MV-4-11 (cell line): Measurements from ENCODE around the gene OSBPL5.

Source experiments
- DNase-seq: peaks from one replicate; lab custom pipeline; 2025; lab: John Stamatoyannopoulos, UW

Gene OSBPL5

DNA sequence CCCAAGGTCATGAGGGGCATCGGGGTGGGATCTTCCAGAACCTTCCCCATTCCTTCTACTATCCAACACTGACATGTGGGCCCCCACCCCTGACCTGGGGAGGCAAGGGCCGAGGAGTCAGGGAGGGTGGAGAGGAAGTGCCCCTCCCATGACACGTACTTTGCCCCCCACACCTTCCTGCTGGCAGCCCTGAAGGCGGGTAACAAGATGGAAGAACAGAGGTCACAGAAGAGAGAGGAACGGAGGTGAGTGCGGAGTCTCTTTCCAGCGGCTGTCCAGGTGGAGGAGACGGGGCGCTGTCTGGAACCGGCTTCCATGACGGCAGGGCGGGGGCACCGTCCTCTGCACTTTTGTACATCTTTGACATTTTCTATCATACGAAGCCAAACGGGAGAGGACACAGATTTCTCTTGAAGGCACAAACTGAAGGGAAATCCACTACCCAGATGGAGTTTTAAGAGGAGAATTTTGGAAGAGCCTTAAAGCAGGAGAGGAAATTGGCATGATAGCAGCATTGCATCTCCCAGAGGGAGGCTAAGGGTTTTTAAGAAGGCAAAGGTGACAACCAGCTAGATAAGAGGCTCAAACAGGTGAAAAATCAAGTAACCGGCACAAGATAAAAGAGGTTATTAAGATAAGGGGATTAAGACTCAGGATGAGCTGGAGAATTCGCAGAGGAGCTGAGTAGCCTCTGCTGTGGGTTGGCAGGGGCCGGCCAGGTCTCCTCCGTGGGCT is 16.7 kb downstream of the OSBPL5 start:
- DNase-seq, result no peak

DNA sequence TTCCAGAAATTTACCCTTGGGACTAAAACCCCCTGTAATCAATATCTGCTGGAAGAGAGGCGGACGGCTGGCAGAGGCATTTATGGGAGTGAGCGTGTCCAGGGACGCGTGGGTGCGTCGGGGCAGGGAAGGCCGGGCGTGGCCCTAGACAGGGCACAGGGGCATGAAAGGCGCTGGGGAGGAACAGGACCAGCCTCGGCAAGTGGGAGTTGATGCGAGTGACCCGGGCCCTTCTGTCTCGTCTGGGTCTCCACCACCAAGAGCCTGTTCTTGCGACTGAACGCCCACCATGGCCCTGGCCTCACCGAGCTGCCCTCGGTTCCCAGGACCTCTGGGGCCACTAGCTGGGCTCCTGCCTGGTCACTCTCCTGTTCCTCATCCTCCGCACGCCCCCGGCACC is 17.5 kb downstream of the OSBPL5 start:
- no peak for DNase-seq

DNA sequence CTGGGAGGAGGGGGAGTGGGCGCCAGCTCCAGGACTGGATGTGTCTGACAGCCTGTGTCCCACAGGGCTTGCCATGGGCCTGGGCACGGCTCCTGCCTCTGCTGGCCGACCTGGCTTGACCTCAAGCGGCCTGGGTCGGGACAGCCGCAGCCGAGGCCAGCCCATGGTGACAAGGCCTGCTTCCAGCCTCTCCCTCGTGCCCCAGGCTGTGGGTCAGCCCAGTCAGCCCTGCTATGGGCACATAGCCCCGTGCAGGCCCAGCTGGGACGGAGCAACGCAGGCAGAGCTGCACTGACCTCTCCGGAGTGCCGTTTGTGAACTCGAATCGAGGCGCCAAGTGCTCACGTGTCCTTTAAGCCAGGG is 17.9 kb downstream of the OSBPL5 start:
- no peak for DNase-seq

DNA sequence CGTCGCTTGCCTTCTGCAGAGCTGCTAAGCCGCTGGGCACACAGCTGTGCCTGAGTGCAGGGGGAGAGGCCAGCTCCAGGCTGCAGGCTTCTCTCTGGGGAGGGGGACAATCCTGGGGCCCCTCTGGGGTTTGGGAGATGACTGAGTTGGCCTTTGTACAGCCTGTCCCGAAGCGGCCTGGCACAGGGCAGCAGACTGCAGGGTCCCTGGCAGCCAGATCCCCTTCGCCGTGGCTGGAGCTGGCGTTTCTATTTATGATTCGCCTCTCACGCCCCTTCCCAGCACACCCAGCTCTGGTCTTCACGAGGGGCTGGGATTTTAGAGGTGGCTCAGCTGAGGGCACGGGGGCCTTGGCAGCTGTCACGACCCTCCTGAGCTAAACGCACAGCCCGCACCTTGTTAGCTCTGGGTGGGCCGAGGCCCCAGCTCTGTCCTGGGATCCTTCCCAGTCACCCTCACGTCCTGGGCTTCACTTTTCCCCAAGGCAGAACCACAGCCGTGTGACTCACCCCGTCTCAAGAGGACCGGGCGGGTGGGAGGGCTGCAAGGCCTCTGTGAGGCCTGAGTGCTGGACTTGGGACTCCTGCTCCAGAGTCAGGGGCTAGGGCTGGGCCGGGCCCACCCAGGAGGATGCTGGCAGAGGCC is 18.4 kb downstream of the OSBPL5 start:
- DNase-seq, result no peak

DNA sequence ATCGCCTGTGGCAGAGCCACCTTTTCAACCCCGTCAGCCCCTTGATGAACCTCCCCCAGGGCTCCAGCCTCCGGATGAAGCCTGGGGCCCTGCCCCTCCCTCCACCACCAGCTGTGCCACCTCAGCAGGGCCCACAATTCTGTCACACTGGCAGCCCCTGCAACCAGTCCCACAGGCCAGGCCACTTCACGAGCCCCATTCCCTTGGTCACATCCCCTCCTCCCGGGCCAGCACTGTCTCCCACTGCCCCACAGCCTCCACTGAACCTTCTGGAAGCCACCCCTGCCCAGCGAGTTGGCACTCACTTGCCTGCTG is 19.9 kb downstream of the OSBPL5 start:
- no peak for DNase-seq

DNA sequence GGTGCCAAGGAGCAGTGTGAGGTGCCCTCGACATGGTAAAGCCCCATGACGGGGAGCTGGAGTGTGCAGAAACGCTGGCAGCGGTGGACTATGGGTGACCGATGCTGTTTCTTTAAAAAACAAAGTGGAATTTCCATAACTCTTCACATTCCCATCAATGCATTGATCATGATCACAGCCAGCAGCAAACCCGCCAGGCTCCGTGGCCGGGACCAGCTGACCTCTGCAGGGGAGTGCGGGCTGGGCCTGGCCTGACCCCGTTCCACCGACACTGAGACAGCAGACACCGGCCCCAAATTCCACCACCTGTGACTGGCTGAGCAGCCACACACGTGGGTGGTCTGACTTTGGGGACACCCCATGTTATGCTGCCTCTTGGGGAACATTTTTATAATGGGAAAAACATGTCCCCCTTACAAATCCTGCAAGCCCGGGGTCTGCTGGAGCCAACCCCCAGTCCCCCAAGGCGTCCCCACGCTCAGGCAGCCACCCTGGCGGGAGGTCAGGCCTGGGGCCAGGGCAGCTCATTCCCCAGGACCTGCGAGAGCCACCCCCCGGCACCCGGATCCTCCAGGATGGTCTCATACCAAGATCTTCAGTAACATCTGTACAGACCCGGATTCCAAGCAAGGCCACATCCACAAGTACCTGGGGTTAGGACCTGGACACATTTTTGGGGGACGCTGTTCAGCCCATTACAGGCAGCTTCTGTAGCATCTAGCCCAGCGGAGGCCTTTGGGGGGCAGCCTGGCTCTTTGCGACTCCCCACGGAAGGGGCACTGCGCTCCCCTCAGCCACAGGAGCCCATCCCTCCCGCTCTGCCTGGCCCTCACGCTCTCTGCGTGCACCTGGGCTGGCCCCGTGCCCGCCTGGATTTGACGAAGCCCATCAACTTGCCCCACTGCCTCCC is 20.6 kb downstream of the OSBPL5 start:
- DNase-seq, result no peak

DNA sequence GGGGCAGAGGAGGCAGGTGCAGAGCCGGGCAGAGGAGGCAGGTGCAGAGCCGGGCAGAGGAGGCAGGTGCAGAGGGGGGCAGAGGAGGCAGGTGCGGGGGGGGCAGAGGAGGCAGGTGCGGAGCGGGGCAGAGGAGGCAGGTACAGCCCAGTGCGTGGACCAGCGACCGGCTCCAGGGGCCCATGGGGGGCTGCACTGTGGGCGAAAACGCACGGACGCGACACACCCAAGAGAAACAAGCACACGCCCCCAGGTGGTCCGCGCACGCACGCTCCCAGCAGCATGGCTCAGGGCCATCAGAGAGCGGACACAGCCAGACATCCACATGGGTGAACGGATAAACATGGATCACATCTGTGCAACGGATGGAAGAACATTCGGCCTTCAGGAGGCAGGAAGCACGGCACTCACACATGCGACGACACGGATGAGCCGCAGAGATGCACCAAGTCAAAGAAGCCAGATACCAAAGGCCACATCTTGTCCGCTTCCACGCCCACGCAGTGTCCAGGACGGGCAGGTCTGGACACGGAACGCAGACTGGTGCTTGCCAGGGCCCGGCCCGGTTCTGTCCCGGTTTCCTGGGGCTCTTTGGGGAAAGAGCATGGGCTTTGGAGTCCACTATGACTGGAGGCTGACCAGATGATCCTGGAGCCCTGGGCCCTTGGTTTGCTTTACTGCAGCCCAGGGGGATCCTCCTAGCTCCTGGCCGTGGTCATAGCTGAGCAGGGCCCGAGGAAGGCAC is 21.8 kb downstream of the OSBPL5 start:
- no peak for DNase-seq

DNA sequence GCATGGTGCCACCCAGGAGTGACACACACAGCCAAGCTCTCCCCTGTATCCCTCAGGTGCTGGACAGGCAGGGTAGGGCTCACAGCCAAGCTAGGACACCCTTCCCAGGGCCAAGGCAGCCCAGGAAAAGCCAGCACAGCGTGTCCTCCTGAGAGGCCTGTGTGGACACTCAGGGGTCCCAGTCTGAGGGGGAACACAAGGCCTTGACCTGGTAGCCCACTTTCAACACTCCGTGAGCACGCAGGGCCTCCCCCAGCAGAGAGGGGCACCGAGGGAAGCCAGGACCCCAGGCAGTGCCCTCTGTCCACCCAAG is 24.9 kb downstream of the OSBPL5 start:
- no peak for DNase-seq

DNA sequence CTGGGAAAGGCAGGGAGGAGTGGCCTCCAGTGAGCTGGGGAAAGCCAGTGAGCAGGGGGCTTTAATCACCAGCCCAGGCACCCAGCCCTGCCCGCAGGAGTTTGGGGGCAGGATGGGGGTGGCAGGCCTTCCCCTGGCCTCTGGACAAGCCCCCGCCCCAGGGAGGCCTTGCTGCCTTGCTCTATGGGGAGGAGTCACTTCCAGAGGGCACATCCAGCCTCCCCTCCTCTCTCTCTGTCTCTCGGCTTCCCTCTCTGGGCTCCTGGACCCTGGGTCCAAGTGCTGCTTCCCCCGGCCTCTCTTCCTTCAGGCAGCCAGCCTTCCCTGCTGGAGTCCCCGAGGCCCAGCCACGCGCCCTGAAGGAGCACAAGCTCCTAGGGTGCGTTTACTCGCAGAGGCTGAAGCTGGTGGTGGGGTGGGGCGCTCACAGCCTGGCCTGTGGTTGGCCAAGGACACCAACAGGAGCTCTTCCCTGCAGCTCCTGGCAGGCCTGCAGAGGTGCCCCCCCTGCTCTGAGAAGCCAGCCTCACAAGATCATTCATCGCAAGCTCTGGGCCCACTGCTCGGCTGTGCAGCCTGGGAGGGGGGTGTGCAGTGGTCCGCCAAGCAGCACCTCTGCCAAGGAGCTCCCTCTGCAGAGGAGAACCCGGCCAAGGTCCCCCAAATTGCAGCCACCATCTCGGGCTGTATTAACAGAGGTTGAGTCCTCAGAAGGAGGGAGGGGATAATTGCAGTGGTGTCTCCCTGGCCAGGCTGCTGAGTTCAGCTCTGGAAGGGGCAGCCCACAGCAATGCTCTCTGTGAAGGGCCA is 25.4 kb downstream of the OSBPL5 start:
- peak; percentile 6 for DNase-seq

DNA sequence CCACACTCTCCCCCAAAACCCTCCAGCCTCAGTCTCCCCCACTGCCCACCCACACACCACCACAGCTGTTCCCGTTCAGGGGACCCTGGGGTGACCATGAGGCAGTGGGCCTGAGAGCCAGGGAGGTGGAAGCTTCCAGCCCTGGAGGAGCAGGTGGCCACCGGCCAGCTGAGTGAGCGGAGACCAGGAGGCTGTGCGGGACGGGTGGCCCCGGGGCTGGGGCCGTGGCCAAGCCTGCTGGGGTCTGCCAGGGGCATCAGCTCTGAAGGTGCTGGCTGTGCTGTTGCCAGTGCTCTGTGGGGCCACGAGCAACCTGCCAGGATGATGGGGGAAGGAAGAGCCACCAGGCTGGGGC is 26.0 kb downstream of the OSBPL5 start:
- no peak for DNase-seq

DNA sequence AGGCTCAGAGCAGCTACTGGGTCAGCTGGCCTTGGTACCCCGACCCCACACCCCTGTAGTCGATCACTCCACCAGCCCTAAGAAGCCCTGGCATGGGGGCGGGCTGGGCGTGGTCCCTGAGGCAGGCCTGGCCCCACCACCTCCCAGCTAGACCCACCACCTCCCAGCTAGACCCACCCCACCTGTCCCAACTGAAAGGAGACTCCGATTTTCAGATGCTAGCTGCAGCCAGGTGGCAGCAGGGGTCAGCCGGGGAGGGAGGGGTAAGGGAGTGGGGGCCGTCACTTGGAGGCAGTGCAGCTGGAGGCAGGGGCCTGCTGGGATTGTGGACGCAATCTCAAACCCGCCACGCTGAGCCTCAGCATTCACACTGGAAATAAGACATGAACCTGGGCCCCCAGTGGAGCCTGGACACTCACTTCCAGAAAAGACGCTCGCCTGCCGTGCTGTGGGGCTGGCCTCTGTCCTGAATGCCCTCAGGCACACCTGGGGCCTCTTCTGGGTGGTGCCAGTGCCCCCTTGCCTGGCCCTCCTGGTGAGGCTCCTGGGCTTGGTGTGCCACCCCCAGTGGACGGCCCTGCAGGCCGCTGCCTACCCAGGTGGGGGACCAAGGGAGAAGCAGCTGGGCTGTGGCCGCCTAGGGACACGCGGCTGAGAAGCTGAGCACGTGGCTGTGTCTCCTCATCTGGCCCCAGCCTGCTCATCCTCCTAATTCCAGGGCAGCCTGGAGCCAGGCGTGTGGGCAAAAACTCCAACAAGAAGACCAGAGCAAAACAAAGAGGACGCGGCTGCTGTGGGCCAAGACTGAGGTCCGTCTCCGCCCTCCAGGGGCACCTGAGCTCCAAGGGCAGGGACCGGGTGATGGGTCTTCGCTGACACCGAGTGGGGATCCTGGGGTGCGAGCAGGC is 26.7 kb downstream of the OSBPL5 start:
- DNase-seq, result peak; percentile 21

DNA sequence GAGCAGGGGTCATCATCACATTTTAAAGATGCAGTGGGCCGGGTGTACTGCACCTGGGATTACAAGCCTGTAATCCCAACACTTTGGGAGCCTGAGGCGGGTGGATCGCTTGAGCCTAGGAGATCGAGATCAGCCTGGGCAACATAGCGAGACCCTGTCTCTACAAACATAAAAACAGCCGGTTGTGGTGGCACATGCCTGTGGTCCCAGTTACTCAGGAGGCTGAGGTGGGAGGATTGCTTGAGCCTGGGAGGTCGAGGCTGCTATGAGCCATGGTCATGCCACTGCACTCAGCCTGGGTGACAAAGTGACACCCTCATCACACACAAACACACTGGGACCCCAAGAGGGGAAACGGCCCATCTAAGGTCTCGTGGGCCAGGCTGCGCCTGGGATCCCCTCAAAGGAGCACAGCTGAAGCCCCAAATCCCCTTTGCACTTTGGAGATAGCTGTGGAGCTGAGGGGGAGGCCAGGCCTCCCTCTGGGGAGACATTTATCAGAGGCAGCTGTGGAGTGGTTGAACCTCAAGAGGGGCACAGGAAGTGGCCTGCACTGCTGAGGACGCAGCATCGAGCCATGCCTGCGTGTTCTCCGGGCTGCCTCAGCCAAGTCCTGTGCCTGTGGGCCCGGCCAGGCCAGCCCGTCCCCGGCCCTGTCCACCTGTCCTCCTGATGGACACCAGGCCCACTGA is 27.5 kb downstream of the OSBPL5 start:
- DNase-seq, result peak; percentile 51

DNA sequence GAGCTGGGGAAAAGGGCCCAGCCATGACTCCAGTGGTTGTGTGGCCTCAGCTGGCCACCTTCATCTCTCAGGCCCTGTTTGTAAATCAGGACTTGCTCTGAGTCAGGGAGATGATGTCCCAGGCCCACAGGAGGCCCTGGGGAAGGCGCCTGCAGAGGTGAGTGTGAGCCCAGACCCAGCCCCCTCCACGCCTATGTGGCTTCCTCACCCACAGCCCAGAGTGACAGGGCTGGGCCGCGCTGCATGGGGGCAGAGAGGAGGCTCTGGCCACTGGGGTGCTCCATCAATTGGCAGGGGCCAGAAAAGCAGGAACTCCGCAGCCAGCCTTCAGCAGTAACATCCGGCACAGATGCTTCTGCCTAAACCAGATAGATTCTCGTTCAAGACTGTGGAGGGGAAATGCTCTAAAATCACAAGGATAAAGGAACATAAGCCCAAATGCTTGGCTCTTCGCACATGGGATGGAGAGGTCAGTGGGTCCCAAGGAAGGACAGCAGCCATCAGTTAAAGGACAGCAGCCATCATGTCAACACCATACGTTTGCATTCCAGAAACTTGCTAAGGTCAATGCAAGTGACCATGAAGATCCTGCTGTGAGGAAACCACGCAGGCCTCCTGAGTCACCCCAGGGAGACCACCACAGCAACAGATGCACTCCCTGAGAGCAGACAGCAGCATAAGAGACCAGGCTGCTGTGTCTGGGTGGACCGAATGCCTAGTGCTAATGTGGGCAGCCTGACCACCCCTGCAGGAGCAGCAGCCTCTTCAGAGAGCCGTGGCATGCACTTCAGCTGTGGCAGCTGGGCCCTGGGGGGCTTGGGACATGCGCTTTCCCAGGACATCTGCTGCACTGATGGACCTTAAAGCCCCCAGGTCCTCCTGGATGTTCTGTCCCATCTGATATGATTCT is 28.3 kb downstream of the OSBPL5 start:
- DNase-seq, result peak; percentile 79

DNA sequence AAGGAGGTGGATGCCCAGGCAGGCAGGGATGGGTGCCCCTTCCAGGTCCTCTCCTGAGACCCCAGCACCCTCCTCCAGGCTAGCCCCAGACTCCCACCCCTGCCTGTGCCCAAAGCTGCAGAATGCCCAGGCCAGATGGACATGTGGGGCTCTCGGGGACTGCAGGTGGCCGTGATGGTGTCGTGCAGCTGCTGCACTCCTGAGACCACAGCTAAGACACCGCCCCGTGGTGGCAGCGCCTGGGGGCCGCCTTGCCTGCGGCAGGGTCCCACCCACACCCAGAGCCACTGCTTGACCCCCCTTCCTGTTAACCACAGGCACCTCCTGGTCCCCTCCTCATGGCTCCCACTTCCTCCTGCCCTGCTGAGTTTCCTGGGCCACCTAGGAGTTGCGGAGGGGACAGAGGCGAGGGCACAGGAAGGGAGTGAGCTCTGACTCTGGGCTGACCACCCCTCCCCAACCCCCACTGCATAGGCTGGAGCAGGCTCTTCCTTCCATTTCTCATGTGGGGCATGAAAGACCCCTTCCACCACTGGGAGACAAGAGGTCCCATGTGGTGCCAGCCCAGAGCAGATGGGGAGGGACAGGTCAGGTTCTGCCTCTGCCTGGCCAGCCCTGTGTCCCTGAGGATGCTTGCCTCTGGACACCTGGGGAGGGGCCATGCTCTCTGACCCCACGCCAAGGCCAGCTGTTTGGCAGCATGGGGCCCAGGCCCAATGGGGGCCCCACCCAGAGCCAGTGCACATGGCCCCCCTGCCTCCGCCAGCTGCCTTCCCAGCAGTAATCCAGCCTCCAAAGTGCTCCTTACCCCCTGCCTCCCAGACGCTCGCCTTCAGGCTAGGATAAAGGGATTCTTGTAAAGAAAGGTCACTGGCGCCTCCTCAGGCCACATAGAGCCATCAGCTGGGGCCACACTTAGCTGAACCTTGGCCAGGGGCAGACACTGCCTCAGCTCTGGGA is 29.3 kb downstream of the OSBPL5 start:
- peak; percentile 84 for DNase-seq

DNA sequence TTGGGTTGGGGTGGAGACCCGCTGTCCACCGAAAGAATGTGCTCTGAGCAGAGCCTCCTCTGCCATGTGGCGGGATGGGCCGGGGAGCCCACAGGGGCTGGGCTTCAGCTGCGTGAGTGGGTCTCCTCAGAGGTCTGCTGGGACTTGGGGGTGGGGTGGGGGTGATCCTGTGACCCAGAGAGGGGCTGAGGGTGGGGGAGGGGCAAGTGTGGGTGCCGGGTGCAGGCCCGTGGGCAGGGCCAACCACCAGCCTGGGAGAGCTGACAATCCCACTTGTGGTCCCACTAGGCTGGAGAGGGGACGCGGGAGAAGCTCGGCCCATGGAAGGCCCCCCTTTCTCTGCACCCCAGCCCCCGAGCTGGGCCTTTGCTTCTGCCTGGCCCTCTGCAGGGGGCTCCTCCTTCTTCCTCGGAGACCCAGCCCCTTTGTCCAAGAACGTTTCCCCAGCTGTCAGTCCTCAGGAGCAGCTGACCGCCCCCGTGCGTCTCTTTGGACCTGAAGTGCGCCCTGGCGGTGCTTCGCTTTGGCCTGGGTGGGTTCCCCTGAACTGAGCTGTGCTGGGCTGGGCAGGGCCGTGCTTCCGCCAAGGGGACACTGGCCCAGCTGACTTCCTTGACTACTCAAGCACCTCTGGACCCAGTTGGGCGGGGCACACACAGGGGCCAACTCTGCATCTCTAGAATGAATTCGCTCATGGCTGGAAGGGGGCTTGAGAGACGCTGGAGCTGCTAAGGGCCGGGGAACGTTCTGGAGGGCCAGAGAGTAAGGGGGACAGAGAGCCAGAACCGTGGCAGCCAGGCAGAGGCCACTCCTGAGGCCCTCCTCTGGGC is 30.2 kb downstream of the OSBPL5 start:
- no peak for DNase-seq

DNA sequence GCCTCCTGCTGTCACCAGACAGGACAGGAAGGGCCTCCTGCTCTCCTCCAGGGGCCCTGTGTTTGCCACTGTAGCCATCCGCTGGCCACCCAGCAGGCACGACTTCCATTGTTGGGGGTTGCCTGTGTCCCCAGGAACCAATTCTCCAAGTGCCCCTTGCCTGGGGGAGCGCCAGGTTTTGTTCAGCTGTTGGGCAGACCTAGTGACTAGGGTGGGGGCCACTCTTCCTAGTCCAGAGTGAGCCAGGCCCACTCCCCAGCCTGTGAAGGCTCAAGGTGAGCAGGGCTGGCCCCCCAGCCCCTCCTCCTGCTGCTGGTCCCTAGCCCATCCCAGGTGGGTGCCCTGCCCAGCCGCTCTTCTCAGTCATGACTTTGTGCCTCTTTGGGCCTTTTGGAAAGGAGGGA is 30.9 kb downstream of the OSBPL5 start:
- DNase-seq, result no peak
